ENCODE data around the gene ATP8B4.

- TF ChIP-seq CTCF (conservative IDR thresholded peaks at IDR 0.05; ENCODE audit: low read depth, low read length) (peak; percentile 56), EZH2phosphoT487 (IDR thresholded peaks at IDR 0.05; ENCODE audit: borderline replicate concordance, low read length) (no peak)
These were observed 242.5 kb downstream of the ATP8B4 start for GRCh38 chr15:49876401-49877038.

All from PC-3 (cell line).